Measurements from ENCODE around the gene SYNJ1. TPM values are rescaled to one million over a fixed set of nuclear protein-coding genes. Genes with fewer than 3 reads are reported as not detected.

The SYNJ1 gene
- total and polyA plus RNA-seq, 10 of the 15 experiments (the other 5 are each of a cell fraction or from before 2014, with no cell fraction given), result 1.2 to 7.0 (median 3.5) TPM

- TF ChIP-seq CHD4 (IDR thresholded peaks at IDR 0.05) (no peak), MTA3 (IDR thresholded peaks at IDR 0.05; ENCODE audit: borderline replicate concordance, low read length) (no peak)
Measured at GRCh38 chr21:32585970-32586369, 141.8 kb downstream of the SYNJ1 start (continued).

DNA sequence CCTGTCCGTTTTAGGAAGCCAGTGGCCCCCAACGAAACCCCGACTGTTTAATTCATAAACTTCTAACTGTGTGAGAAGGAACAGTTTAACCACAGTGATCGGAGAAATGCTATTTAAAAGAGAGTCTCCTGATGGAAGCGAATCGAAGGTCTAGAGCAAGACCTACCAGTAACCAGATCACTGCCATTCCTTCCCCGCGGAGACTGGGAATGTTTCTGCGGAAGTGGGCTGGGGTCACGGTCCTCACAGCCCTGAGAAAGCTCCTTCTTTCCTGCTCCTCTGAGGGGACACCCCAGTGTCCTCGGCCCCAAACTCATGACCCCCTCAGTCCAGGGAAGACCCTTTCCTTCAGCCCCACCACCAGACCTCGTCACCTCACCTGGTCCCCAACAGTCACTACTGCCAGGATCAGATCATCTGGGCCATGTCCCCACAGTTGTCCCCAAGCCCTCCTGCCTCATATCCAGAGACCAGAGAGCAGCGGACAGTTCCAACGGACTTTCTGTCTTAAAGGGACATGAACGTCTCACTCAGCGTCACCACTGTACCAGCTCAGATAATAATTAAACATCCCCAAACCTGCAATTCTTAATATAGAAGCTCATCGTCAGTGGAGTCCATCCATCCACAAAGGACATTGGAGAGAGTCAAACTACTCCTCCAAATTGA, 142.6 kb downstream of the SYNJ1 start, which contains the start of gene TCP10L:
TCP10L (minus strand) TSS at position 482 of the 669 bp plus-strand sequence. CDS start 1,219 bp downstream, outside the sequence.
- Histone ChIP-seq H3K27me3 (replicated peaks in 1 of 2; ENCODE audit: control insufficient read depth in 2 of 2, insufficient read depth in 2 of 2, low read length in 1 of 2) (peaks cover 0 to 2% of the 10 kb centered on the region in 2 experiments; a peak in 3 of 4 replicates), H3K36me3 (ENCODE audit: control insufficient read depth in 2 of 2, insufficient read depth in 2 of 2, low read length in 1 of 2) (no peaks in the 10 kb centered on the region), H3K4me3 (no peak within 1 kb of the TSS), H3K4me1 (ENCODE audit: control insufficient read depth, insufficient read depth, low read length) (no peaks in the 10 kb centered on the region), H3K9me3 (replicated peaks; ENCODE audit: control insufficient read depth, insufficient read depth, low read length) (no peaks in the 10 kb centered on the region), H3K27ac (ENCODE audit: control insufficient read depth, insufficient read depth) (no peak within 1 kb of the TSS), H3K79me2 (ENCODE audit: control insufficient read depth, insufficient read depth, low read length) (no peaks in the 10 kb centered on the region), H3K9ac (ENCODE audit: control insufficient read depth, insufficient read depth, low read length) (no peak within 1 kb of the TSS), H4K20me1 (ENCODE audit: control insufficient read depth, insufficient read depth) (no peaks in the 10 kb centered on the region), H3K4me2 (ENCODE audit: control insufficient read depth, insufficient read depth) (no peak within 1 kb of the TSS), H2AFZ (ENCODE audit: control insufficient read depth, low read depth, low read length) (no peak within 1 kb of the TSS)
- TF ChIP-seq ZBED1 (IDR thresholded peaks at IDR 0.05; ENCODE audit: borderline replicate concordance) (no peak), TCF3 (IDR thresholded peaks at IDR 0.05; ENCODE audit: borderline replicate concordance, insufficient read depth, low read depth, low read length) (no peak), NFYA (IDR thresholded peaks at IDR 0.05; ENCODE audit: borderline replicate concordance, low read depth, low read length) (no peak), EZH2 (IDR thresholded peaks at IDR 0.05; ENCODE audit: borderline replicate concordance, control insufficient read depth, low read depth, low read length) (no peak), PAX5 (IDR thresholded peaks at IDR 0.05; ENCODE audit: borderline replicate concordance, low read depth, low read length) (no peak), TCF7 (IDR thresholded peaks at IDR 0.05; ENCODE audit: borderline replicate concordance) (no peak), MTA2 (IDR thresholded peaks at IDR 0.05; ENCODE audit: low read depth) (no peak), LARP7 (IDR thresholded peaks at IDR 0.05) (no peak), EED (IDR thresholded peaks at IDR 0.05; ENCODE audit: low read depth) (no peak), MLLT1 (IDR thresholded peaks at IDR 0.05) (no peak), PBX3 (IDR thresholded peaks at IDR 0.05; ENCODE audit: insufficient replicate concordance, low read depth, low read length) (no peak)
- ATAC-seq (no peak), DNase-seq (ENCODE audit: low read depth, low spot score) (no peak), FAIRE-seq (no peak)
- RAD21 ChIA-PET (ENCODE audit: unreplicated experiment), result no interaction called here
- 53% methylated on average over 17 of the region's 17 CpGs for WGBS (ENCODE audit: insufficient coverage, insufficient replicate concordance, low lambda C conversion rate, missing lambda C conversion rate)
- BruUV-seq (replicated peaks), result no TSS peak
- intact Hi-C loops (cut with micrococcal nuclease; ENCODE audit: unreplicated experiment), result no loop called here
- CTCF ChIA-PET, result interaction anchor here (1.8 kb wide), 1 partner anchor 16 kb away, joined by 4 read pairs; no protein-coding TSS in a partner anchor
- SMC1A ChIA-PET (ENCODE audit: uncharacterized antibody, unreplicated experiment), result no interaction called here
- in situ Hi-C loops (cut with MboI), result no loop called here
- POLR2A ChIA-PET, result interaction anchor here (0.8 kb wide), 1 partner anchor 10 kb away, joined by 3 read pairs; no protein-coding TSS in a partner anchor
